GM23338 (cell line): Measurements from ENCODE around the gene DLK1. TPM values are rescaled to one million over a fixed set of nuclear protein-coding genes. Genes with fewer than 3 reads are reported as not detected.

Source experiments
- ATAC-seq: fragments of 200-7000 bp; cut with Tn5 transposase; 3 replicates; pipeline ENCODE4 v1.9.1; 2020
- DNase-seq: peaks from one replicate; pipeline ENCODE4 v3.0.0-alpha.2; 2015; ENCODE audit warnings: low spot score
- H2AFZ ChIP-seq: fragments of 200-600 bp; sonication (generic); 2 replicates; pipeline ENCODE4 v1.8.0; 2016; ENCODE audit warnings: antibody characterized with exemption, mild to moderate bottlenecking, moderate library complexity
- H3F3A ChIP-seq: fragments of 200-600 bp; sonication (generic); replicated peaks from 2 replicates; pipeline ENCODE4 v1.8.0; 2017; ENCODE audit warnings: antibody characterized with exemption, mixed run types, low read depth
- H3K27ac ChIP-seq: fragments of 200-600 bp; sonication (generic); 2 replicates; pipeline ENCODE4 v1.6.1; 2016; ENCODE audit warnings: low read depth
- H3K27me3 ChIP-seq: fragments of 200-600 bp; sonication (generic); 2 replicates; pipeline ENCODE4 v1.8.0; 2016; ENCODE audit warnings: mild to moderate bottlenecking, mixed run types, moderate library complexity; ENCODE audit not compliant: insufficient read depth
- H3K36me3 ChIP-seq: fragments of 200-600 bp; sonication (generic); 2 replicates; pipeline ENCODE4 v1.8.0; 2016; ENCODE audit warnings: mild to moderate bottlenecking; ENCODE audit not compliant: insufficient read depth
- H3K4me1 ChIP-seq: fragments of 200-600 bp; sonication (generic); 2 replicates; pipeline ENCODE4 v1.8.0; 2016; ENCODE audit warnings: mild to moderate bottlenecking, moderate library complexity; ENCODE audit not compliant: insufficient read depth
- H3K4me2 ChIP-seq: fragments of 200-600 bp; sonication (generic); 2 replicates; pipeline ENCODE4 v1.7.1; 2017; ENCODE audit warnings: mixed run types
- H3K4me3 ChIP-seq: fragments of 200-600 bp; sonication (generic); 2 replicates; pipeline ENCODE4 v1.6.1; 2016; ENCODE audit warnings: mixed run types
- H3K79me2 ChIP-seq: fragments of 200-600 bp; sonication (generic); replicated peaks from 2 replicates; pipeline ENCODE4 v1.8.0; 2017; ENCODE audit warnings: mild to moderate bottlenecking; ENCODE audit not compliant: insufficient read depth
- H3K9me2 ChIP-seq: fragments of 200-600 bp; sonication (generic); 2 replicates; pipeline ENCODE4 v1.8.0; 2017; ENCODE audit not compliant: insufficient read depth
- H4K20me1 ChIP-seq: fragments of 200-600 bp; sonication (generic); replicated peaks from 2 replicates; pipeline ENCODE4 v1.8.0; 2017; ENCODE audit warnings: mild to moderate bottlenecking; ENCODE audit not compliant: insufficient read depth
- H3K27ac Mint-ChIP-seq: 2 replicates; pipeline ENCODE4 v1.8.0; 2020; ENCODE audit warnings: inconsistent platforms, mild to moderate bottlenecking, moderate library complexity, mixed read lengths
- H3K27me3 Mint-ChIP-seq: 3 replicates; pipeline ENCODE4 v1.8.0; 2022; ENCODE audit warnings: low read depth, mild to moderate bottlenecking, moderate library complexity, mixed read lengths, inconsistent platforms; ENCODE audit not compliant: insufficient read depth, poor library complexity
- H3K36me3 Mint-ChIP-seq: 3 replicates; pipeline ENCODE4 v1.8.0; 2021; ENCODE audit warnings: low read depth, mild to moderate bottlenecking, inconsistent platforms, moderate library complexity, mixed read lengths
- H3K4me1 Mint-ChIP-seq: 3 replicates; pipeline ENCODE4 v1.8.0; 2020; ENCODE audit warnings: mild to moderate bottlenecking, inconsistent platforms, mixed read lengths
- H3K4me3 Mint-ChIP-seq: 3 replicates; pipeline ENCODE4 v1.8.0; 2021; ENCODE audit warnings: moderate library complexity, mild to moderate bottlenecking, inconsistent platforms, mixed read lengths
- H3K9me3 Mint-ChIP-seq: 3 replicates; pipeline ENCODE4 v1.8.0; 2020; ENCODE audit warnings: moderate library complexity, mild to moderate bottlenecking, inconsistent platforms, mixed read lengths
- EZH2phosphoT487 ChIP-seq: fragments of 200-600 bp; sonication (generic); IDR thresholded peaks from one replicate; pipeline ENCODE4 v1.8.1; 2018; ENCODE audit warnings: antibody characterized with exemption; ENCODE audit not compliant: unreplicated experiment
- JUNB ChIP-seq: IDR thresholded peaks from one replicate; pipeline ENCODE4 v1.6.1; 2016; ENCODE audit warnings: antibody characterized with exemption; ENCODE audit not compliant: unreplicated experiment
- NANOG ChIP-seq: IDR thresholded peaks from 2 replicates; pipeline ENCODE4 v1.6.1; 2016; ENCODE audit warnings: antibody characterized with exemption, borderline replicate concordance
- POLR2AphosphoS5 ChIP-seq: IDR thresholded peaks from 2 replicates; pipeline ENCODE4 v1.6.1; 2016; ENCODE audit warnings: antibody characterized with exemption, low read depth
- REST ChIP-seq: IDR thresholded peaks from one replicate; pipeline ENCODE4 v1.6.1; 2018; ENCODE audit warnings: antibody characterized with exemption; ENCODE audit not compliant: unreplicated experiment
- ZNF114 ChIP-seq: fragments of 250-450 bp; sonication (Bioruptor Pico); IDR thresholded peaks from 2 replicates; pipeline ENCODE4 v1.5.0; 2020; ENCODE audit warnings: mild to moderate bottlenecking, moderate library complexity
- ZNF462 ChIP-seq: fragments of 250-450 bp; sonication (Bioruptor Pico); IDR thresholded peaks from 2 replicates; pipeline ENCODE4 v1.5.0; 2020; ENCODE audit warnings: mild to moderate bottlenecking, moderate library complexity
- polyA plus RNA-seq: library from polyadenylated mRNA; unstranded; fragments of >200 nt; fragmentation: Nextera tagmentation; extraction: Ambion mirVana; gene quantifications from 2 replicates; pipeline ENCODE4 v1.2.1, GENCODE V29; 2016
- total RNA-seq: library from RNA; depleted of rRNA; stranded (reverse); fragments of >200 nt; shearing (Covaris generic); gene quantifications from 2 replicates; pipeline ENCODE4 v1.2.3, GENCODE V29; 2014

The DLK1 gene
- total and polyA plus RNA-seq, 2 experiments from 2014 or later: 1.1 to 1.2 TPM

GRCh38 chr14:100715803-100716202 lies 10.9 kb upstream of the DLK1 start (continued):
- no peak for TF ChIP-seq REST

GRCh38 chr14:100717386-100717785 lies 9.3 kb upstream of the DLK1 start:
- TF ChIP-seq JUNB: no peak
- no peaks in the 10 kb centered on the region for H3K36me3 ChIP-seq
- H3K36me3 Mint-ChIP-seq: no peaks in the 10 kb centered on the region; the same call in 2 of the 3 replicates
- no peak overlapping the region for H2AFZ ChIP-seq
- no peak overlapping the region for H3K27ac ChIP-seq
- no peak overlapping the region for H3K4me2 ChIP-seq
- H3F3A ChIP-seq: no peaks in the 10 kb centered on the region
- DNase-seq (no peak), ATAC-seq (no peak)
- no peak overlapping the region for H3K27ac Mint-ChIP-seq
- H3K9me3 Mint-ChIP-seq: no peaks in the 10 kb centered on the region
- H3K27me3 ChIP-seq: no peaks in the 10 kb centered on the region
- H3K79me2 ChIP-seq: no peaks in the 10 kb centered on the region
- no peaks in the 10 kb centered on the region for H4K20me1 ChIP-seq
- H3K4me3 Mint-ChIP-seq: no peak overlapping the region
- no peak overlapping the region for H3K4me3 ChIP-seq
- H3K4me1 Mint-ChIP-seq: peaks cover 20% of the 10 kb centered on the region
- peaks cover 13% of the 10 kb centered on the region for H3K27me3 Mint-ChIP-seq
- H3K9me2 ChIP-seq: no peaks in the 10 kb centered on the region
- no peaks in the 10 kb centered on the region for H3K4me1 ChIP-seq

- peaks cover 20% of the 10 kb centered on the region for H3K27me3 Mint-ChIP-seq
- no peaks in the 10 kb centered on the region for H3K4me1 ChIP-seq
- DNase-seq (no peak), ATAC-seq (no peak)
- no peak overlapping the region for H3K4me3 Mint-ChIP-seq
- no peaks in the 10 kb centered on the region for H4K20me1 ChIP-seq
- no peaks in the 10 kb centered on the region for H3K79me2 ChIP-seq
- H3K36me3 Mint-ChIP-seq: no peaks in the 10 kb centered on the region; the same call in 2 of the 3 replicates
- peaks cover 27% of the 10 kb centered on the region for H3K4me1 Mint-ChIP-seq
- no peaks in the 10 kb centered on the region for H3K9me2 ChIP-seq
- H3K4me2 ChIP-seq: no peak overlapping the region
- H3F3A ChIP-seq: no peaks in the 10 kb centered on the region
- no peak overlapping the region for H2AFZ ChIP-seq
- H3K9me3 Mint-ChIP-seq: no peaks in the 10 kb centered on the region
- no peak overlapping the region for H3K27ac ChIP-seq
- H3K4me3 ChIP-seq: no peak overlapping the region
- no peaks in the 10 kb centered on the region for H3K36me3 ChIP-seq
- peaks cover 4% of the 10 kb centered on the region for H3K27me3 ChIP-seq
- no peak overlapping the region for H3K27ac Mint-ChIP-seq
- no peak for TF ChIP-seq EZH2phosphoT487
- TF ChIP-seq POLR2AphosphoS5: no peak
- no peak for TF ChIP-seq ZNF462
- no peak for TF ChIP-seq ZNF114 (CRISPR knock-in tag)
- no peak for TF ChIP-seq NANOG
- no peak for TF ChIP-seq JUNB
Observed at GRCh38 chr14:100719976-100720520, 6.6 kb upstream of the DLK1 start.
